Activated T-cell treated with anti-CD3 and anti-CD28 coated beads, Interleukin-2, amount 50 U/mL, for 72 hours (primary cell): ENCODE measurements around the gene PRICKLE3. TPM values are rescaled to one million over a fixed set of nuclear protein-coding genes. Genes with fewer than 3 reads are reported as not detected.
"Not testable (repeated sequence)": the region's sequence is repeated elsewhere in the genome, so short reads cannot be mapped to it uniquely, and the experiment has no call there.

Source experiments
- ATAC-seq, 2 donors: fragments of 150-1000 bp; cut with Tn5 transposase; replicated peaks in 1 of 2; 2 replicates each; pipeline ENCODE4 v1.10.0; 2021; ENCODE audit warnings: moderate library complexity in 2 of 2, mild to moderate bottlenecking in 1 of 2
- DNase-seq, 2 donors: peaks; one replicate each; pipeline ENCODE4 v3.0.0; 2021 to 2022; ENCODE audit warnings: mixed read lengths in 1 of 2
- H3K27ac Mint-ChIP-seq: one replicate; pipeline ENCODE4 v1.8.0; 2022; ENCODE audit warnings: mild to moderate bottlenecking, moderate library complexity, mixed read lengths
- H3K27me3 Mint-ChIP-seq: one replicate; pipeline ENCODE4 v1.8.0; 2022; ENCODE audit warnings: low read depth, mixed read lengths
- H3K36me3 Mint-ChIP-seq, 2 donors: one replicate each; pipeline ENCODE4 v1.8.0; 2022; ENCODE audit warnings: mixed read lengths in 2 of 2, mild to moderate bottlenecking in 1 of 2; ENCODE audit not compliant: insufficient read depth in 2 of 2
- H3K4me1 Mint-ChIP-seq: one replicate; pipeline ENCODE4 v1.8.0; 2022; ENCODE audit warnings: low read depth, mixed read lengths
- H3K4me3 Mint-ChIP-seq, 2 donors: one replicate each; pipeline ENCODE4 v1.8.0; 2022; ENCODE audit warnings: mild to moderate bottlenecking in 2 of 2, mixed read lengths in 2 of 2, moderate library complexity in 2 of 2
- H3K9me3 Mint-ChIP-seq, 2 donors: one replicate each; pipeline ENCODE4 v1.8.0; 2022; ENCODE audit warnings: mixed read lengths in 2 of 2
- total RNA-seq, 2 donors: library from RNA; stranded (reverse); gene quantifications; one replicate each; pipeline ENCODE4 v1.2.3, GENCODE V29; 2022

PRICKLE3 gene
- total RNA-seq, 2 donors from 2014 or later: 17.4 to 17.6 TPM

DNA sequence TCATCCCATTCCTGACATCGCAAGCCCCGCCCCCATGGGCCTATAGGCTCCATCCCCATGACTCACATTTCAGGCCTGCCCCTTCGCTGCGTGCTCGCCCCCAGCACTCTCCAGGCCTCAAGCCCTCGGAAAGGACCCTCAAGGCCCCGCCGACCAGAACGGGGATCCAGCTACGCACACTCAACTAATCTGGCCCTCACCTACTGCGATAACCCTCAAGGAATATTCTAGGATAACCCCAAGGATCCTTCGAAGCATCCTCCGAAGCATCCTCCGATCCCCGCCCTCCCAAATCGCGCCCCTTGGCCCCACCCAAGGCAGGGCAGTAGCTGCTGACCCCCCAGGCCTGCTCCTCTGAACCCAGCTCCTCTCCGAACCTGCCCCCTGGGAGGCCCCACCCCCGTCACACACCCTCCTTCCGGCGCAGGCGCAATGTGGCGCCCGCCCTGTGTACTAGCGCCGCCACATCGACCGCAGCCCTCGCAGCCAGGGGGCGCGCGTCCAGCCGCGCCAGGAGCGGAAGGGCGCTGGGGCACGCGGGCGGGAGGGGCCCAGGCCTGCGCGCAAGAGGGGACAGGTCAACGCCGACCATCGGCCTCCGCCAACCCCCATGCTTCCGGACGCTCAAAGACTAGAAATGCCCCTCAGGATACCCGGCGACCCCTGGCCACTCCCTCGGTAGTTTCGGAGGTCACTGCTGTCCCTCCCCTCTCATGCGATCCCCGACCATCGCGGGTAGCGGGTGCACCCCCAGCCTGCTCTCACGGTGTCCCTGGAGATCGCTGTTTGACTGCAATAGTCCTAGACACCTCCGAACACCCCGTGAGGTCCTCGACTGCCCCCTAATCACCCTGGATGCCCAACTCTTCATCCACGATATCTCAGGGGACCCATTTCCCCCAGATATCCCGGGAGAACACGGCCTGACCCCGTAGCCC, 30.0 kb downstream of the PRICKLE3 start:
- Mint-ChIP-seq H3K4me3 (peak overlapping the region; percentile 86 to 93), H3K36me3 (no peaks in the 10 kb centered on the region), H3K27ac (peak overlapping the region; percentile 93), H3K9me3 (no peaks in the 10 kb centered on the region), H3K27me3 (no peaks in the 10 kb centered on the region), H3K4me1 (peaks cover 12% of the 10 kb centered on the region)
- DNase-seq (peak; percentile 89), ATAC-seq (peak; percentile 94)

DNA sequence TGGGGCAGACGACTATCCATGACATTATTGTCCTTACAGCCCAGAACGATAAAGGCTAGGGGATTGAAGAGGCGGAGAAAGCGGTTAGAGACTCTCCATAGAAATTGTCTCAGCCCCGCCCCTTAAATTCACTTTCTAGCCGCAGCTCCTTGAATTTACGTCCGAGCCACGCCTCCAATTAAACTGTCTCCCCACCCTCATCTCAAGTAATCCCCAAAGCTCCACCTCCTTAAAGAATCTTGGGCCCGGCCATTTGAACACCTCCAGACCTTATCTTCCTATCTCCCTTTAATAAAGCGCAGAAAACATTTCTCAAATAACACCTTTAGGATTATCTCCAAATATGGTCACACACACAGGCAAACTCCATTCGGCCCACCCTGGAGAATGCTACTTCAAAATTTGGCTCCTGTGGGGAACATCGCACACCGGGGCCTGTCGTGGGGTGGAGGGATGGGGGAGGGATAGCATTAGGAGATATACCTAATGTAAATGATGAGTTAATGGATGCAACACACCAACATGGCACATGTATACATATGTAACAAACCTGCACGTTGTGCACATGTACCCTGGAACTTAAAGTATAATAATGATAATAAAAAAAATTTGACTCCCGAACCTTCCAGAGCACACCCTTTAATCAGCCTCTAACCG, 30.8 kb downstream of the PRICKLE3 start:
- no peaks in the 10 kb centered on the region for H3K36me3 Mint-ChIP-seq
- peak overlapping the region; percentile 93 for H3K27ac Mint-ChIP-seq
- peaks cover 12% of the 10 kb centered on the region for H3K4me1 Mint-ChIP-seq
- ATAC-seq: peak; percentile 0 to 14
- peak overlapping the region; percentile 86 to 93 for H3K4me3 Mint-ChIP-seq
- peak; percentile 35 to 39 for DNase-seq
- H3K9me3 Mint-ChIP-seq: no peaks in the 10 kb centered on the region
- H3K27me3 Mint-ChIP-seq: no peaks in the 10 kb centered on the region

DNA sequence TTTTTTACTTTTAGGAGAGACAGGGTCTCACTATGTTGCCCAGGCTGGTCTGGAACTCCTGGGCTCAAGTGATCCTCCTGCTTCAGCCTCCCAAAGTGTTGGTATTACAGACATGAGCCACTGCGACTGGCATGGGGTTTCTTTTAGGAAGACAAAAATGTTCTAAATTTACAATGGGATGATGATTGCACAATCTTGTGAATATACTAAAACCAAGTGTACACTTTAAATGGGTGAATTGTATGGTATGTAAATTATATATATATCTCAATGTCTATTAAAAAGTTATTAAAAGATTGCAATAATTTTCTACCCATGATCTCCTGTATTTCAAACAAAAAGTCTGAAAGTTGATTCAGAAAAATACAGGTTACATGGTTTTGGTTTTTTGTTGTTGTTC, 32.7 kb downstream of the PRICKLE3 start:
- ATAC-seq (no peak), DNase-seq (no peak)
- Mint-ChIP-seq H3K27me3 (no peaks in the 10 kb centered on the region), H3K9me3 (no peaks in the 10 kb centered on the region), H3K4me1 (peaks cover 12% of the 10 kb centered on the region), H3K27ac (no peak overlapping the region), H3K4me3 (no peak overlapping the region), H3K36me3 (no peaks in the 10 kb centered on the region)

DNA sequence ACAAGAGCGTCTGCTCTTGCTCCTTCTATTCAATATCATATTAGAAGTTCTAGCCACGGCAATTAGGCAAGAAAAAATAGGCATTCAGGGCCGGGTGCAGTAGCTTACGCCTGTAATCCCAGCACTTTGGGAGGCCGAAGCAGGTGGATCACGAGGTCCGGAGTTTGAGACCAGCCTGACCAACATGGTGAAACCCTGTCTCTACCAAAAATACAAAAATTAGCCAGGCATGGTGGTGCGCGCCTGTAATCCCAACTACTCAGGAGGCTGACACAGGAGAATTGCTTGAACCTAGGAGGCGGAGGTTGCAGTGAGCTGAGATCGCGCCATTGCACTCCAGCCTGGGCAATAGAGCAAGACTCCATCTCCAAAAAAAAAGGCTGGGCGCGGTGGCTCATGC, 36.9 kb downstream of the PRICKLE3 start:
- H3K4me1 Mint-ChIP-seq, H3K36me3 Mint-ChIP-seq, ATAC-seq, DNase-seq, H3K27me3 Mint-ChIP-seq, H3K9me3 Mint-ChIP-seq, H3K27ac Mint-ChIP-seq, H3K4me3 Mint-ChIP-seq: not testable (repeated sequence)

DNA sequence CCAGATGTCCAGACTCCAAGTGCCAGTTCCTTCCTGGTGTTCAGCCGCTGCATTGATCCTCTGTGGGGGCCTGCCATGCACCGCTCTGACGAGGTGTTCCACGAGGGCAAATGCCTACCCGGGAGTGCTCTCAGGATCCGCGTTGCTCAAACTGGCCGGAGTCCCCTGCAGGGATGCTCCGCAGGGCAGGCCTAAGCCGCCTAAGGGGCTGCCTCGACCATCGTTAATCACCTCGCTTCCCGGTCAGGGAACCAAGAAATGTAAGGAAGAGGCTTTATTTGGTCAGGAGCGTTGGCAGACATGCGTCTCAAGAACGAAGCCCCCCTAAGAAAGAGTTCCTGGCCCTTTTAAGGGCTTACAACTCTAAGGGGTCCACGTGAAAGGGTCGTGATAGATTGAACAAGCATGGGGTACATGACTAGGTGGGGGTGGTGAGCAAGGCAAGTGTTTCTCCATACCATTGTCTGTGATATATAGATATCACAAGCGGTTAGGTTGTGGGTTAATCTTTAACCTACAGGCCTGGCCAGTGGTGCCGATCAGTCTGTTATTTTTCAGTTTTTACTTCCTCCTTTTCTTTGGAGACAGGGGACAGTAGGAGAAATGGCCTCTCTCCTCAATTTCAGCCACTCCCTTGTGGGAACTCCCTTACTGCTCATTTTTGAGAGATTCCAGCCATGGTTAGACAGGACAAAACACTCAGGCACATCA, 37.6 kb downstream of the PRICKLE3 start:
- not testable (repeated sequence) for H3K27me3 Mint-ChIP-seq, H3K9me3 Mint-ChIP-seq, H3K36me3 Mint-ChIP-seq, H3K4me3 Mint-ChIP-seq, H3K4me1 Mint-ChIP-seq, ATAC-seq, DNase-seq, H3K27ac Mint-ChIP-seq

DNA sequence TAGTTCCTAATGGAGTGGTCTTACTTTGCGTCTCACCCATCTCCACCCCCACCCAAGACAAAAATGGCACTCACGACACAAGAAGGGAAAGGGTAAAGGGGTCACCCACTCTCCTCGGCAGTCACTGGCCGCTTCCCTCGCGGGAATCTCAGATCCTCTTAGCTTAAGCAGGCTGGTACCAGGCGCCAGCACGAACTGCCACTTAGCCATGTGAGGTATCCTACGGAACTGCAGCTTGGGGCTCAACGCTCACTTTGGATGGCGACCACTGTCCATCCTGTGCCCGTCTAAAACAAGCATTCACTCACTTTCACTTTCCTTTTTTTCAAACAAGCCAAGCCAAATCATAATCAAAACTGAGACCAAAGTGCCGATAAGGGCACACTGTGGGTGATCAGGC, 38.2 kb downstream of the PRICKLE3 start:
- H3K4me1 Mint-ChIP-seq: peaks cover 6% of the 10 kb centered on the region
- no peaks in the 10 kb centered on the region for H3K9me3 Mint-ChIP-seq
- no peak overlapping the region for H3K27ac Mint-ChIP-seq
- H3K4me3 Mint-ChIP-seq: no peak overlapping the region
- H3K36me3 Mint-ChIP-seq: no peaks in the 10 kb centered on the region
- DNase-seq (no peak), ATAC-seq (no peak)
- H3K27me3 Mint-ChIP-seq: no peaks in the 10 kb centered on the region

DNA sequence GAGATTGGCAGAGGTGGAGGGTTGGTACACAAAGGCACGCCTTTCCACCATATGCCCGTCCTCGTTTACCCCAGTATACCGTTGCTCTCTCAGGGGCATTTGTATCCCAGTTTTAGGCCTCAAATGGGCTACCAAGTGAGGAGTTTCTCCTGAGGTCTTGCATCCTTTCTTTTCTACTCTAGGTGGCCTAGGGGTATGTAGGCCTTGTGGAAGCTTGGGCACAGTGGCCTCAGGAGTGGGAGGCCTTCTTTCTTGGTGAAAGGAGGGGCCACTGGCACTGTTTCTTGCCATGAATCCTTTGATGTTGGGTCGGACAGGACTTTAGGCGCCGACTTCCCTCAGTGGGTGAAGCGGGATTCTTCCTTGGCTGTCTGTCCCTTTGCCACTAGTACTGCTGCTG, 38.9 kb downstream of the PRICKLE3 start:
- Mint-ChIP-seq H3K36me3 (no peaks in the 10 kb centered on the region), H3K9me3 (no peaks in the 10 kb centered on the region), H3K27me3 (no peaks in the 10 kb centered on the region), H3K4me1 (peaks cover 6% of the 10 kb centered on the region), H3K4me3 (no peak overlapping the region), H3K27ac (no peak overlapping the region)
- ATAC-seq (no peak), DNase-seq (no peak)

DNA sequence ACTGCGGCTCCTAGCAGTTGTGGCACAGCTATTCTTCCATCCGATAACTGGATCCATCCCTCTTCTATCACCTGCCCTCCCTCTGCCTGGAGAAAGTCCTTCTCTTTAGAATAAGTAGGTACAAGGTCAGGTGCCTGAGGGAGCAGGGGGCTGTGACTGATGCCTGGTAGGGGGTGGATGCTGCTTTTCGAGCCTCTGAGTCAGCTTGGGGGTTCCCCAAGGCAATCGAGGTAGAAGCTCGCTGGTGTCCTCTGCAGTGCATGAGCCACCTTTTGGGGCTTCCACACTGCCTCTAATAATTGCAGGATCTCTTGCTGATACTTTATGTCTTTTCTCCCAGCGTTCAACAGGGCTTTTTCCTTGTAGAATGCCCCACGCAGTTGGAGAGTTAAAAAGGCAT, 43.0 kb downstream of the PRICKLE3 start:
- H3K27me3 Mint-ChIP-seq, DNase-seq, H3K36me3 Mint-ChIP-seq, H3K4me1 Mint-ChIP-seq, H3K4me3 Mint-ChIP-seq, ATAC-seq, H3K27ac Mint-ChIP-seq, H3K9me3 Mint-ChIP-seq: not testable (repeated sequence)

DNA sequence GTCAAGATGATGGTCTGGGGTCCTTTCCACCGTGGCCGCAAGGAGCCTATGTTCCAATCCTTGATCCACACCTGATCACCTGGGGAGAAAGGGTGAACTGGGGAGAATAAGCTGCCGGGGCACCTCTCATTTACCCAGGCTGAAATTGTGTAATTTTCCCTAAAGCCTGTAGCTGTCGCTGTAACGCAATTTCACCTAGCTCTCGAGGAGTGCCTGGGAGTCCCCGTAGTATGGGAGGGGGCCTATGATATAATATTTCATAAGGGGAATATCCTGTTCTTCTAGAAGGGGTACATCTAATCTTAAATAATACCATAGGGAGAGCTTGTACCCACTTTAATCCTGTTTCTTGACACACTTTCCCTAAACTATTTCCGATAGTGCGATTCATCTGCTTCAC, 43.9 kb downstream of the PRICKLE3 start:
- not testable (repeated sequence) for H3K27ac Mint-ChIP-seq, DNase-seq, H3K36me3 Mint-ChIP-seq, ATAC-seq, H3K4me3 Mint-ChIP-seq, H3K9me3 Mint-ChIP-seq, H3K4me1 Mint-ChIP-seq, H3K27me3 Mint-ChIP-seq

DNA sequence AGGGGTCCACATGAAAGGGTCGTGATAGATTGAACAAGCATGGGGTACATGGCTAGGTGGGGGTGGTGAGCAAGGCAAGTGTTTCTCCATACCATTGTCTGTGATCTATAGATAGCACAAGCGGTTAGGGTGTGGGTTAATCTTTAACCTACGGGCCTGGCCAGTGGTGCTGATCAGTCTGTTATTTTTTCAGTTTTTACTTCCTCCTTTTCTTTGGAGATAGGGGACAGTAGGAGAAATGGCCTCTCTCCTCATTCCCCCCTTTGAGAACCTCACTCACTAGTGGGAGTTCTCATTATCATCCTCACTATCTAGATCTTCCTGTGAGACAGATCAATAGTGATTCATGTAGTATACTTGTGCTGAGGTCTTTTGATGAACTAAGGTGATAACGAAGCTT, 46.5 kb downstream of the PRICKLE3 start:
- H3K27ac Mint-ChIP-seq: no peak overlapping the region
- H3K36me3 Mint-ChIP-seq: peaks cover 5 to 10% of the 10 kb centered on the region in 2 donors
- peaks cover 6% of the 10 kb centered on the region for H3K4me1 Mint-ChIP-seq
- H3K4me3 Mint-ChIP-seq: no peak overlapping the region
- ATAC-seq (no peak), DNase-seq (no peak)
- H3K9me3 Mint-ChIP-seq: peaks cover 5 to 9% of the 10 kb centered on the region in 2 donors
- no peaks in the 10 kb centered on the region for H3K27me3 Mint-ChIP-seq

DNA sequence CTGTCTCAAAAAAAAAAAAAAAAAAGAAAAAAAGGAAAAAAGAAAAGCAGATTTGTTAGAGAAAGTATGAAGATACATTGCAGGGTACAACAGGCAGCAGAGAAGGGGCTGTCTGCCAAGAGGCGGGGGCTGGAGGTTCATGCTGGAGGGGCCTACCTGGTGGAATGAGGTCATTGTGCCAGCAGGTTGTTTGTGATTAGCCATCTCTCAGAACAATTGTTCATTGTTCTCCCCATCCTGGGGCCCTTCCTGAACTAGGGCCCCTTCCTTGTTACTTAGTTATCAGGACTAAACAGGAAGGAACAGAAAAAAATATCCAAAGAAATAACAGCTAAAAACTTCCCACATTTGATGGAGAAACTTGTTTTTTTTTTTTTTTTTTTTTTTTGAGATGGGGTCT, 48.7 kb downstream of the PRICKLE3 start:
- Mint-ChIP-seq H3K4me3 (no peak overlapping the region), H3K27ac (no peak overlapping the region), H3K9me3 (peaks cover 5 to 9% of the 10 kb centered on the region in 2 donors), H3K27me3 (peaks cover 6% of the 10 kb centered on the region), H3K4me1 (no peaks in the 10 kb centered on the region), H3K36me3 (peaks cover 5 to 10% of the 10 kb centered on the region in 2 donors)
- DNase-seq (no peak), ATAC-seq (no peak)

DNA sequence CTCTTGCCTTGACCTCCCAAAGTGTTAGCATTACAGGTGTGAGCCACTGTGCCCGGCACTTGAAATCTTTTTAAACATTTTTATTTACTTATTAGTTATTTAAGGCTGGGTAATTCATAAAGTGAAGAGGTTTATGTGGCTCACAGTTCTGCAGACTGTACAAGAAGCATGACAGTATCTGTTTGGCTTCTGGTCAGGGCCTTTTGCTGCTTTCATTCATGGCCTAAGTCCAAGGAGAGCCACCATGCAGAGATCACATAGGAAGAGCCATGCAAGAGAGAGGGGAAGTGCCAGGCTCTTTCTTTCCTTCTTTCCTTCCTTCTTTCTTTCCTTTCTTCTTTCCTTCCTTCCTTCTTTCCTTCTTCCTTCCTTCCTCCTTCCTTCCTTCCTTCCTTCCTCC, 52.4 kb downstream of the PRICKLE3 start:
- Mint-ChIP-seq H3K4me3 (no peak overlapping the region), H3K27me3 (peaks cover 6% of the 10 kb centered on the region), H3K9me3 (no peaks in the 10 kb centered on the region), H3K4me1 (no peaks in the 10 kb centered on the region), H3K27ac (no peak overlapping the region), H3K36me3 (no peaks in the 10 kb centered on the region)
- DNase-seq (no peak), ATAC-seq (no peak)

DNA sequence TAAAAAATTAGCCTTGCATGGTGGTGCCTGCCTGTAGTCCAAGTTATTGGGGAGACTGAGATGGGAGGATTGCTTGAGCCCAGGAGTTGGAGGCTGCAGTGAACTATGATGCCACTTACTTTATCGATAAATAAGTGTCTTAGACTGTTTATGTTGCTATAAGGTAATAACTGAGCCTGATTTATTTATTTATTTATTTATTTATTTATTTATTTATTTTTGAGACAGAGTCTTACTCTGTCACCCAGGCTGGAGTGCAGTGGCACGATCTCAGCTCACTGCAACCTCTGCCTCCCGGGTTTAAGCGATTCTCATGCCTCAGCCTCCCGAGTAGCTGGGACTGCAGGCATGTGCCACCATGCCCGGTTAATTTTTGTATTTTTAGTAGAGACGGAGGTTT, 53.9 kb downstream of the PRICKLE3 start:
- not testable (repeated sequence) for H3K27ac Mint-ChIP-seq, H3K9me3 Mint-ChIP-seq, ATAC-seq, H3K27me3 Mint-ChIP-seq, DNase-seq, H3K36me3 Mint-ChIP-seq, H3K4me1 Mint-ChIP-seq, H3K4me3 Mint-ChIP-seq
